MM.1S (cell line): ENCODE data around the gene WSB2.

Experiments
- CTCF ChIP-seq: fragments of 300-600 bp; sonication (generic); IDR thresholded peaks from 2 replicates; pipeline ENCODE4 v1.5.1; 2016; ENCODE audit warnings: antibody characterized with exemption, low read length, mixed read lengths
- EZH2 ChIP-seq: fragments of 300-600 bp; sonication (generic); optimal IDR thresholded peaks from 2 replicates; pipeline ENCODE3; 2017; ENCODE audit warnings: low read depth, mild to moderate bottlenecking, antibody characterized with exemption, low read length, mixed read lengths
- EZH2phosphoT487 ChIP-seq: fragments of 300-600 bp; sonication (generic); IDR thresholded peaks from 2 replicates; pipeline ENCODE4 v1.6.1; 2018; ENCODE audit warnings: antibody characterized with exemption, low read length

GRCh38 chr12:118013283-118013682 is 47.7 kb downstream of the WSB2 start:
- no peak for TF ChIP-seq CTCF
- no peak for TF ChIP-seq EZH2
- no peak for TF ChIP-seq EZH2phosphoT487
